Measurements from ENCODE around the gene HNRNPM.

The HNRNPM gene

GRCh38 chr19:8451885-8452284, 7.1 kb downstream of the HNRNPM start:
- Histone ChIP-seq H3K4me2 (ENCODE audit: insufficient read depth, low read length) (0 out of 2 replicates have a peak overlapping the region, but pooled peaks have one; percentile 10), H4K20me1 (ENCODE audit: insufficient read depth, low read length) (peaks cover 91% of the 10 kb centered on the region)

GRCh38 chr19:8452446-8453123, 7.8 kb downstream of the HNRNPM start:
- peaks cover 82% of the 10 kb centered on the region for H3K36me3 ChIP-seq (ENCODE audit: insufficient read depth, low read length)
- H3K27ac ChIP-seq (ENCODE audit: low read length): no peak overlapping the region
- no peak for DNase-seq
- peaks cover 31% of the 10 kb centered on the region for H3K4me1 ChIP-seq (ENCODE audit: insufficient read depth, low read length)
- H3K9me3 ChIP-seq (ENCODE audit: insufficient read depth, low read length, severe bottlenecking): no peaks in the 10 kb centered on the region
- H3K4me3 ChIP-seq (ENCODE audit: low read depth in 1 of 2, low read length in 2 of 2): no peak overlapping the region
- TF ChIP-seq, protein P1, sequence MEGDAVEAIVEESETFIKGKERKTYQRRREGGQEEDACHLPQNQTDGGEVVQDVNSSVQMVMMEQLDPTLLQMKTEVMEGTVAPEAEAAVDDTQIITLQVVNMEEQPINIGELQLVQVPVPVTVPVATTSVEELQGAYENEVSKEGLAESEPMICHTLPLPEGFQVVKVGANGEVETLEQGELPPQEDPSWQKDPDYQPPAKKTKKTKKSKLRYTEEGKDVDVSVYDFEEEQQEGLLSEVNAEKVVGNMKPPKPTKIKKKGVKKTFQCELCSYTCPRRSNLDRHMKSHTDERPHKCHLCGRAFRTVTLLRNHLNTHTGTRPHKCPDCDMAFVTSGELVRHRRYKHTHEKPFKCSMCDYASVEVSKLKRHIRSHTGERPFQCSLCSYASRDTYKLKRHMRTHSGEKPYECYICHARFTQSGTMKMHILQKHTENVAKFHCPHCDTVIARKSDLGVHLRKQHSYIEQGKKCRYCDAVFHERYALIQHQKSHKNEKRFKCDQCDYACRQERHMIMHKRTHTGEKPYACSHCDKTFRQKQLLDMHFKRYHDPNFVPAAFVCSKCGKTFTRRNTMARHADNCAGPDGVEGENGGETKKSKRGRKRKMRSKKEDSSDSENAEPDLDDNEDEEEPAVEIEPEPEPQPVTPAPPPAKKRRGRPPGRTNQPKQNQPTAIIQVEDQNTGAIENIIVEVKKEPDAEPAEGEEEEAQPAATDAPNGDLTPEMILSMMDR (IDR thresholded peaks at IDR 0.05; ENCODE audit: borderline replicate concordance, extremely low read depth, low read length, poor library complexity, severe bottlenecking): no peak
- TF ChIP-seq EZH2 (IDR thresholded peaks at IDR 0.05; ENCODE audit: borderline replicate concordance, low read depth, low read length, severe bottlenecking): no peak
- no peak for ATAC-seq (ENCODE audit: insufficient read depth, low read depth)
- H3K79me2 ChIP-seq (ENCODE audit: insufficient read depth, low read length): peaks cover 99% of the 10 kb centered on the region
- H2AFZ ChIP-seq (ENCODE audit: low read depth, low read length): no peak overlapping the region
- H3K9ac ChIP-seq (ENCODE audit: low read depth, low read length): no peak overlapping the region
- peaks cover 89% of the 10 kb centered on the region for H4K20me1 ChIP-seq (ENCODE audit: insufficient read depth, low read length)
- no peaks in the 10 kb centered on the region for H3K27me3 ChIP-seq (ENCODE audit: insufficient read depth, low read length, poor library complexity)
- H3K4me2 ChIP-seq (ENCODE audit: insufficient read depth, low read length): no peak overlapping the region

More at GRCh38 chr19:8451885-8452284, 7.1 kb downstream of the HNRNPM start:
- no peak for ATAC-seq (ENCODE audit: insufficient read depth, low read depth)
- Histone ChIP-seq H3K79me2 (ENCODE audit: insufficient read depth, low read length) (peaks cover 99% of the 10 kb centered on the region), H2AFZ (ENCODE audit: low read depth, low read length) (no peak overlapping the region), H3K9ac (ENCODE audit: low read depth, low read length) (no peak overlapping the region), H3K36me3 (ENCODE audit: insufficient read depth, low read length) (peaks cover 84% of the 10 kb centered on the region), H3K4me3 (ENCODE audit: low read depth in 1 of 2, low read length in 2 of 2) (no peak overlapping the region), H3K9me3 (ENCODE audit: insufficient read depth, low read length, severe bottlenecking) (no peaks in the 10 kb centered on the region), H3K4me1 (ENCODE audit: insufficient read depth, low read length) (peaks cover 37% of the 10 kb centered on the region), H3K27me3 (ENCODE audit: insufficient read depth, low read length, poor library complexity) (no peaks in the 10 kb centered on the region), H3K27ac (ENCODE audit: low read length) (no peak overlapping the region)
- DNase-seq: no peak
- no peak for TF ChIP-seq EZH2 (IDR thresholded peaks at IDR 0.05; ENCODE audit: borderline replicate concordance, low read depth, low read length, severe bottlenecking)
- TF ChIP-seq, protein P1 (IDR thresholded peaks at IDR 0.05; ENCODE audit: borderline replicate concordance, extremely low read depth, low read length, poor library complexity, severe bottlenecking): no peak

- Histone ChIP-seq H3K4me3 (ENCODE audit: low read depth in 1 of 2, low read length in 2 of 2) (no peak overlapping the region), H4K20me1 (ENCODE audit: insufficient read depth, low read length) (peaks cover 94% of the 10 kb centered on the region), H3K27me3 (ENCODE audit: insufficient read depth, low read length, poor library complexity) (no peaks in the 10 kb centered on the region), H3K79me2 (ENCODE audit: insufficient read depth, low read length) (peaks cover 99% of the 10 kb centered on the region), H3K4me2 (ENCODE audit: insufficient read depth, low read length) (no peak overlapping the region; the same call in 1 of the 2 replicates), H3K9ac (ENCODE audit: low read depth, low read length) (no peak overlapping the region), H3K9me3 (ENCODE audit: insufficient read depth, low read length, severe bottlenecking) (no peaks in the 10 kb centered on the region), H2AFZ (ENCODE audit: low read depth, low read length) (no peak overlapping the region), H3K4me1 (ENCODE audit: insufficient read depth, low read length) (peaks cover 25% of the 10 kb centered on the region; the same call in 1 of the 2 replicates), H3K27ac (ENCODE audit: low read length) (no peak overlapping the region), H3K36me3 (ENCODE audit: insufficient read depth, low read length) (peaks cover 86% of the 10 kb centered on the region)
- ATAC-seq (ENCODE audit: insufficient read depth, low read depth) (no peak), DNase-seq (no peak)
- no peak for TF ChIP-seq EZH2 (IDR thresholded peaks at IDR 0.05; ENCODE audit: borderline replicate concordance, low read depth, low read length, severe bottlenecking)
- TF ChIP-seq, protein P1 (IDR thresholded peaks at IDR 0.05; ENCODE audit: borderline replicate concordance, extremely low read depth, low read length, poor library complexity, severe bottlenecking): no peak
These were observed 8.8 kb downstream of the HNRNPM start for GRCh38 chr19:8453616-8454015.
